ENCODE data around the gene OR2C1. TPM values are rescaled to one million over a fixed set of nuclear protein-coding genes. Genes with fewer than 3 reads are reported as not detected.

OR2C1 gene
- total RNA-seq, 4 donors from 2014 or later = not detected

- WGBS = 0% methylated on average over 9 of the region's 18 CpGs
- DNase-seq (ENCODE audit: extremely low spot score) = no peak
- H3K27me3 ChIP-seq = no peaks in the 10 kb centered on the region
- H3K27ac ChIP-seq (replicated peaks in 1 of 4) = peak overlapping the region; percentile 82 to 93 (median 86)
- peak overlapping the region; percentile 67 to 96 (median 81) for H3K4me3 ChIP-seq
- peaks cover 25 to 57% (median 49%) of the 10 kb centered on the region in 4 donors for H3K36me3 ChIP-seq
- TF ChIP-seq EP300 (IDR thresholded peaks at IDR 0.05) (no peak), POLR2AphosphoS5 (IDR thresholded peaks at IDR 0.05) (no peak), CTCF (IDR thresholded peaks at IDR 0.05) (no peak), POLR2A (IDR thresholded peaks at IDR 0.05; ENCODE audit: low read depth) (no peak)
- H3K9me3 ChIP-seq = peaks cover 0 to 47% (median 32%) of the 10 kb centered on the region in 4 donors
- intact Hi-C loops (cut with DNase I) = loop anchor here (2.0 to 10.0 kb wide), 4 partner anchors 42 to 118 kb away; partner anchors contain the start of genes C16orf90, NAA60, ZNF263 and ZNF597
- peaks cover 25 to 39% (median 35%) of the 10 kb centered on the region in 4 donors for H3K4me1 ChIP-seq
Observed at GRCh38 chr16:3400446-3400778, 44.7 kb downstream of the OR2C1 start.

DNA sequence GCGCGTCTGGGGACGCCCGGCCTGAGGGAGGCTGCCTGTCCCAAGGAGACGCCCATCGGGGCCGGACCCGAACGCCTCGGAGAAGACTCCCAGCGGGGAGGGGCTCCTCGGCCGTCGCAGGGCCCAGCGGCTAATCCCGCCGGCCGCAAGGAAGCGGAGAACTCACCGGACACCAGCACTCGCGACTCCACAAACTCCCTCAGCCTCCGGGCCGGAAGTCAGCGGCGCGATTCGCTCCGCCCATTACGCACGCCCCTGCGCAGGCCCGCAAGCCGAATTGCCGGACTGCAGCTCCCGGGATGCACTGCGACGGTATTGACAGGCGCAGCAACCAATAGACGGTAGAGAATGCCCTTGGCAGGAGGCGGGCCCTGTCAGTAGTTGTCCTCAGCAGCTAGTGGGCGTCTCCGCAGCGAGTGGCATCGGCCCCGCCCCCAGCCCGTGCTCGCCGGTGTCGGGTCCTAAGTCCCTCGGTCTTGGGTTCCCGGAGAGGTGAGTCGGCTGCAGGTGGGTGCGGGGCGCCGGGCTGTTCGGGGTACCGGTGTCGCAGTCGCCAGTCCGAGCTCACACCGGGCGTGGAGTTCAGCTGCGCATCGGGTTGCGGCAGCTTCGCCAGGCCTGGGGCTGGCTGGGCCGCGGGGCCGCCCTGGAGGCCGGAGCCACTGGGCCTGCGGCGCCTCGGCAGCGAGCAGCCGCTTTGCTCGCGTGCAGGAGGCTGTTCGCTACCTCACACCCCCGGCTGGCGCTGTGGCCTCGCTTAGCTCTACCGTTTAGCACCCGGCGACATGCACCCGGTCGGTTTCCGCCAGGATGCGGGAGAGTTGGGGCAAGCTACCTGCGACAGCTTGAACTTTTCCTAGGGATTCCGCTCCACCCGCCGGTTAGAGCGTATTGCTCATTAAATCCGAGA, 45.3 kb downstream of the OR2C1 start, which contains the start of the genes ZNF174 and ZSCAN32:
Gene ZNF174 (plus strand): TSS at position 437 of the 910 bp plus-strand sequence. CDS start 790 bp downstream, outside the sequence.
Gene ZSCAN32 (minus strand): TSS at position 226 of the 910 bp plus-strand sequence. CDS start 3,447 bp downstream, outside the sequence.
- DNase-seq (ENCODE audit: extremely low spot score) = peak; percentile 99
- under 1% methylated on average over 41 of the region's 95 CpGs for WGBS
- no peaks in the 10 kb centered on the region for H3K27me3 ChIP-seq
- TF ChIP-seq EP300 (IDR thresholded peaks at IDR 0.05) = no peak
- TF ChIP-seq POLR2A (IDR thresholded peaks at IDR 0.05; ENCODE audit: low read depth) = peak; percentile 39
- peak in 1 of 3 experiments; percentile 45 for TF ChIP-seq CTCF (IDR thresholded peaks at IDR 0.05)
- peak; percentile 88 to 96 for TF ChIP-seq POLR2AphosphoS5 (IDR thresholded peaks at IDR 0.05)
- H3K4me1 ChIP-seq = peaks cover 25 to 39% (median 35%) of the 10 kb centered on the region in 4 donors
- H3K9me3 ChIP-seq = peaks cover 0 to 47% (median 35%) of the 10 kb centered on the region in 4 donors
- H3K36me3 ChIP-seq = peaks cover 27 to 57% (median 49%) of the 10 kb centered on the region in 4 donors
- peak within 1 kb of the TSS; percentile 67 to 96 (median 81) for H3K4me3 ChIP-seq
- intact Hi-C loops (cut with DNase I) = loop anchor here (2.0 to 10.0 kb wide), 4 partner anchors 41 to 119 kb away; partner anchors contain the start of genes C16orf90, NAA60, ZNF263 and ZNF597
- peak within 1 kb of the TSS; percentile 82 to 93 (median 86) for H3K27ac ChIP-seq (replicated peaks in 1 of 4)

GRCh38 chr16:3401719-3402397, 46.2 kb downstream of the OR2C1 start:
- Histone ChIP-seq H3K27ac (replicated peaks in 1 of 4) (peak overlapping the region; percentile 82 to 93 (median 86)), H3K36me3 (peaks cover 32 to 57% (median 49%) of the 10 kb centered on the region in 4 donors), H3K4me3 (peak overlapping the region; percentile 67 to 96 (median 81)), H3K27me3 (no peaks in the 10 kb centered on the region), H3K4me1 (peaks cover 25 to 39% (median 35%) of the 10 kb centered on the region in 4 donors), H3K9me3 (peaks cover 0 to 47% (median 39%) of the 10 kb centered on the region in 4 donors)
- no peak for DNase-seq (ENCODE audit: extremely low spot score)
- intact Hi-C loops (cut with DNase I) = loop anchor here (2.0 to 10.0 kb wide), 4 partner anchors 40 to 120 kb away; partner anchors contain the start of genes C16orf90, NAA60, ZNF263 and ZNF597
- TF ChIP-seq EP300 (IDR thresholded peaks at IDR 0.05) = no peak
- no peak for TF ChIP-seq POLR2A (IDR thresholded peaks at IDR 0.05; ENCODE audit: low read depth)
- TF ChIP-seq CTCF (IDR thresholded peaks at IDR 0.05) = no peak
- no peak for TF ChIP-seq POLR2AphosphoS5 (IDR thresholded peaks at IDR 0.05)
- 33% methylated on average over 16 of the region's 17 CpGs for WGBS

Other genes with a start within 250 kb of the OR2C1 start
- gene ZNF205, start 243.3 kb upstream of the OR2C1 start, total RNA-seq = 10 to 100 TPM; 10.6 to 25.0 (median 17.1) TPM
- 10 to 100 TPM in 3 of 4 donors, 1 to 10 TPM in 1; 8.4 to 18.3 (median 13.5) TPM for gene ZNF213, start 220.9 kb upstream of the OR2C1 start, total RNA-seq
- not detected for gene OR1F1, start 167.7 kb upstream of the OR2C1 start, total RNA-seq
- 1 to 10 TPM; 5.8 to 8.2 (median 7.1) TPM for gene ZNF200, start 120.7 kb upstream of the OR2C1 start, total RNA-seq
- gene MEFV, start 99.3 kb upstream of the OR2C1 start, total RNA-seq = 1 to 10 TPM; 1.2 to 4.0 (median 1.5) TPM
- 10 to 100 TPM; 31.1 to 54.3 (median 42.8) TPM for gene ZNF263, start 72.4 kb upstream of the OR2C1 start, total RNA-seq
- 1 to 10 TPM; 4.6 to 8.3 (median 7.6) TPM for gene TIGD7, start 50.5 kb upstream of the OR2C1 start, total RNA-seq
- gene ZNF75A, start 50.4 kb upstream of the OR2C1 start, total RNA-seq = 10 to 100 TPM; 15.4 to 18.9 (median 16.9) TPM
- gene ZSCAN32, start 45.1 kb downstream of the OR2C1 start, total RNA-seq = 10 to 100 TPM; 12.9 to 16.1 (median 15.2) TPM
- gene ZNF174, start 45.3 kb downstream of the OR2C1 start, total RNA-seq = 10 to 100 TPM in 3 of 4 donors, 1 to 10 TPM in 1; 8.9 to 23.2 (median 16.4) TPM
- gene ZNF597, start 87.6 kb downstream of the OR2C1 start, total RNA-seq = 1 to 10 TPM; 1.5 to 2.2 (median 1.8) TPM
- 10 to 100 TPM; 28.0 to 59.8 (median 47.8) TPM for gene NAA60, start 87.8 kb downstream of the OR2C1 start, total RNA-seq
- gene C16orf90, start 139.6 kb downstream of the OR2C1 start, total RNA-seq = not detected
- 10 to 100 TPM; 25.0 to 31.5 (median 26.9) TPM for gene CLUAP1, start 145.1 kb downstream of the OR2C1 start, total RNA-seq
- 1 to 10 TPM in 1 of 4 donors, under 1 TPM in 3; 0.57 to 2.5 (median 0.95) TPM for gene NLRC3, start 221.5 kb downstream of the OR2C1 start, total RNA-seq